Measurements from ENCODE around the gene NRXN2.

GRCh38 chr11:64673279-64673678 lies 49.7 kb downstream of the NRXN2 start:
- TF ChIP-seq CTCF (IDR thresholded peaks at IDR 0.05): no peak
- TF ChIP-seq EZH2 (IDR thresholded peaks at IDR 0.05): no peak
- TF ChIP-seq EZH2phosphoT487 (IDR thresholded peaks at IDR 0.05): no peak
